Measurements from ENCODE around the gene AXIN2.

AXIN2 gene, protein sequence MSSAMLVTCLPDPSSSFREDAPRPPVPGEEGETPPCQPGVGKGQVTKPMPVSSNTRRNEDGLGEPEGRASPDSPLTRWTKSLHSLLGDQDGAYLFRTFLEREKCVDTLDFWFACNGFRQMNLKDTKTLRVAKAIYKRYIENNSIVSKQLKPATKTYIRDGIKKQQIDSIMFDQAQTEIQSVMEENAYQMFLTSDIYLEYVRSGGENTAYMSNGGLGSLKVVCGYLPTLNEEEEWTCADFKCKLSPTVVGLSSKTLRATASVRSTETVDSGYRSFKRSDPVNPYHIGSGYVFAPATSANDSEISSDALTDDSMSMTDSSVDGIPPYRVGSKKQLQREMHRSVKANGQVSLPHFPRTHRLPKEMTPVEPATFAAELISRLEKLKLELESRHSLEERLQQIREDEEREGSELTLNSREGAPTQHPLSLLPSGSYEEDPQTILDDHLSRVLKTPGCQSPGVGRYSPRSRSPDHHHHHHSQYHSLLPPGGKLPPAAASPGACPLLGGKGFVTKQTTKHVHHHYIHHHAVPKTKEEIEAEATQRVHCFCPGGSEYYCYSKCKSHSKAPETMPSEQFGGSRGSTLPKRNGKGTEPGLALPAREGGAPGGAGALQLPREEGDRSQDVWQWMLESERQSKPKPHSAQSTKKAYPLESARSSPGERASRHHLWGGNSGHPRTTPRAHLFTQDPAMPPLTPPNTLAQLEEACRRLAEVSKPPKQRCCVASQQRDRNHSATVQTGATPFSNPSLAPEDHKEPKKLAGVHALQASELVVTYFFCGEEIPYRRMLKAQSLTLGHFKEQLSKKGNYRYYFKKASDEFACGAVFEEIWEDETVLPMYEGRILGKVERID

DNA sequence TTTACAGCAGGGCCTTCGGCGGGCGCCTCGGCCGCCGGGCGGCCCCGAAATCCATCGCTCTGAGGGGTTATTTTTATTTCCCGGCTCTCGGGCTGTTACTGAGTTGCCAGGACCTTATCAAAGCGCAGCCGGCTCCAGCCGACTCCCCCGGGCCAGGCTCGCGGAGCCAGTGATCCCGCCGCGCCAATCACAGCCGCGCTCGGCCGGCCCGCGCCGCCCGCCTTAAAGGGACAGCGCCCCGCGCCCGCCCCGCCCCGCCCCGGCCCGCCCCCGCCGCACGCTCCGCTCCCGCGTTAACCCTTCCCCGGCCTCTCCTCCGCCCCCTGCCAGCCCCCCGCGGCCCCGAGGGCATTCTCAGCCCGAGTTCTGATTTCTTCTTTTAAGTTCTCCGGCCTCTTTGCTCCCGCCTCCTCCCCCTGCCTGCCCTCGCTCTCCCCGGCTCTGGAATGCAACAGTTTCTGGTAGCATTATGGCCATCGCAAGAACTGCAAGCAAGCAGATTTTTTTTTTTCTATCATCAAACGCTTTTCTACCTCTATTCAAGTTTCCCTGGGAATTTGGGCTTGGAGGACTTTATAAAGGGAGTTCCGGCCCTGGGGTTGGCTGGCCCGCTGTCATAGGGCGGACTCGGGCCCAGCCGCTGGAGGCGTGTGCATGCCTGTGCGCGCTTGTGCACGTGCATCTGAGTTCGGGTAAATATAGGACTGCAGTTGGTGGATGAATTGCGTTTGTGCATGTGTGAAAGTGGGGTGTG is at the start of gene AXIN2:
Gene AXIN2 (minus strand): TSS at position 197 of the 754 bp plus-strand sequence. CDS start 3,028 bp downstream, outside the sequence.
- DNase-seq = peak; percentile 92

DNA sequence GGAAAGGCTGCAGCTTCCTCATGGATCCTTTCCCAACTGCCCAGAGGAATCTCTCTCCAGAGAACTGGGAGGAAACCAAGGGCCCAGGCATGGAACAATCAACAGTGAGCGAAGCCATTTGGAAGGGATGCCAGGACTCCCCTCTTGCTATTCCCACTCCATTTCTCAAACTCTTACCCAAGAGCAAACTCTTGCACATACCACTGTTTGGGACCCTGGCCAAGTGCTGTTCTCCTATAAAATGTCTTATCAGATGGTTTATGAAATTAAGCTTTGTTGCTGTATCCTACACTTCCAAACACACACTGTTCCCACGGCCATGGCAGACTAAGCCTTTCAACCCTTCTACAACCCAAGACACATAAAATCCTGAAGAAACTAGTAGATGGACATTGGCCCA is 48.3 kb upstream of the AXIN2 start:
- DNase-seq = no peak

DNA sequence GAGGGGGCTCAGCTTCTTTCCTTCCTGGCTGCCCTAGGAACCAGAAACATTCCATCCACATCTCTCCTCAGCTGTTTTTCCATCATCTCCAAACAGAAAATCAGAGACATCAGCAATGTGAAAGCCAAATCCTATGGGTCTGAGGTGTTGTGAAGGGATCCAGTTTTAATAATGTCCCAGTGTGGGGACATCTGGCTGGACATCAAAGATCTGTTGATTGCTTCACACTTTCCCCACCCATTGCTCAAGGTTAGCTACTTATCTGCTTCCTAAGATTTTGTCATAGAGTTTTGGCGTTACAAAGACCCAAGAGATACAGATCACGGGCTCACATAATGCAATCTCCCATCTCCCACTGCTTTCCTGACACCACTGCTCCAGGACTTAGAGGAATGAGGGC is 47.8 kb upstream of the AXIN2 start:
- no peak for DNase-seq

DNA sequence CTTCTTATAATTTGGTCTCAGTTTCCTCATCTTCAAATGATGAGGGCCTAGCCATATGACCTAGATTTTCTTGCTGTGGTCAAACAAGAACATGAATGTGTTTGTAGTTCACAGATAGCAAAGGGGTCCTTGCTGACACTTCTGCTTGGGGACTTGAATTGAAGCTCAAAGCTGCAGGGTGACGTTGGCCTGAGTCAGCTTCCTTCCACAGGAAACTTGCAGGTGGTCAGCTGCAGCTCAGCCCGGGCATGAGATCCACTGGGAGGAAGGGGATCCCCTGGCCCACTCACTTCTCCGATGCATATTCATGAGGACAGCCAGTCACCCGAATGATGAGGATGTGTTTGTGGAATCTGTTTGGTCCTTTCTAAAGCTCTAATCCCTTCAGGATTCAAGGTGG is 42.6 kb upstream of the AXIN2 start:
- DNase-seq = no peak

DNA sequence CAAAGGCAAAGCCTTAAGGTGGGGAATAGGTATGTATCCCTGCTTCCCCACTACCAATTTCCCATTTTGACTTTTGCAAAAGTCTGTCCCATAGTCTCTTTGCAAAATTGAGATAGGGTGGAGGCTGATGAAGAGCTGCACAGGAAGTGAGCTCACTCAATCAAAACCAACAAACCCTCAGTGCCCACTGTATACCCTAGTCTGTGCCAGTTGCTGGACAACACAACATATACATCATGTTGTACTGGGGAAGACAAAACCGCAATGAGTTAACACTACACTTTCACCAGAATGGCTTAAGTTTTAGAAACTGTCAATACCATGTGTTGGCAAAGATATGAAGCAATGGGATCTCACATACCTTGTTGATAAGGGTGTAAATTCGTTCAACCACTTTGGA is 40.4 kb upstream of the AXIN2 start:
- DNase-seq = no peak

DNA sequence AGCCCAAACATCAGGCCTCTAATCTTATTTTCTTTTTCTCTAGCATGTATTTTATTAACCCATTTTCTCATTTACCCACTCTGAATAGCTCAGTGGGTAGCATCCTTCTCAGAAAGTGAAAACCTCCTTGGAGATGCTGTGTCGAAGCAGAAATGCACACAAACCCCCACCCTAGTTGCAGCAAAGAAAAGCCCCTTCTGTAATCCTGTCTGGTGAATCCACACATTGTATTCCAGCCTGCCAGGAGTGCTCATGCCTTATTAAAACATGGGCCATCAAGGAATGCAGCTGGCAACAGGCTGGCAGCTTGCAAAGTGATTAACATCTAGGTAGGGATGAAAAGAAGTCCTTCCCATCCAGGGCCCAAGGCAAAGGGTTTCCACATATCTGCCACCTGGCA is 39.7 kb upstream of the AXIN2 start:
- DNase-seq = no peak

DNA sequence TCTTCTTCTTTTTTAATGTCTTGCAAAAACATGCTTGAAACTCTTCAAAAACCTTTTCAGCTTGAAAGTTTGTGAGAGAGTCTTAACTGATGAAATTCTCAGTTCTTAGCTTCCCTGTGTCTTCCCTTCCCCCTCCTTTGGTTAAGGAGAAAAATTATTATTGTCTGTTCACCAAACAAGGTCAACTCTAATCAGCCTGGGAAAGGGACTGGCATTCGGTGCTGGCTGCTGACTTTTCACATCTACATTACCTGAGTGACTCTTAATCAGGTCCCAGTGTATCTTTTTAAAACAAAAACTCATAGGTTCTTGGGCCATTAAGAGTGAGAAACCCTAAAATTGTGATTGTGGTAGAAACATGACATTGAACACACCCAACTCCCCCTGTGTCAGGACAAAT is 39.1 kb upstream of the AXIN2 start:
- DNase-seq = no peak

DNA sequence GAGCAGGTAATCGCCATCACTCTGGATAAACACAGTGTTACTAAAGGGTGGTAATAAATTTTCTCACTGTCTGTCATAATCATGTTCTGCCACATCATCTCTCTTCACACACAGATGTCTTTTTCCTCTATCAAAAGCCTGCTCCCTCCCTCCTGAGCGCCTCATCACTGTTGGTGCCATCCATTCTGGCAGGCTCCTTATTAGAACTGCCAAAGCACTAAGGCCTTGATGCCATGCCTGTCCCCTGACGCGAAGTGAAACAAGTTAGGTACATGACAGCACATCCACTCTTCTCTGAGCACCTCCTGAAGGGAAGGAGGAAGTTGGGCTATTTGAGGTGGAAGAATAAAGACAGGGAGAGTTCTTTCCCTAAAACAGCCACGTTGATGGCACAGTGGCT is 38.2 kb upstream of the AXIN2 start:
- no peak for DNase-seq

DNA sequence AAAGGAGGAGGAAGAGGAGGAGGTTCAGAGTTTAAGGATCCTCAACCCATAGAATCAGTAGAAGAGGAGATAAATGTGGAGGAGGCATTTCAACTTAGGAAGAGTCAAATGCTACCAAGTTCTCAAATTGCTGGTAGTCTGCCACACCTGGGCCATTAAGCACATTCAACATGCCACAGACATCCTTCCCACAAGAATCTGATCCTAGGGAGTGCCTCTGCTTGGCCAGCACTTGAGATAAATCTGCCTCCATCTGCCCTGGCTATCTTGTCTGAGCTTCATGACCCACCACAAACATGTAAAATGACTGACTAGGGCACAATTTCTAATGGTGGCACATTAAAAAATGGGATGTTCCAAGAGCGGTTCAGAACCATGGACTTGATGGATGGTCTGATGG is 37.3 kb upstream of the AXIN2 start:
- DNase-seq = no peak

DNA sequence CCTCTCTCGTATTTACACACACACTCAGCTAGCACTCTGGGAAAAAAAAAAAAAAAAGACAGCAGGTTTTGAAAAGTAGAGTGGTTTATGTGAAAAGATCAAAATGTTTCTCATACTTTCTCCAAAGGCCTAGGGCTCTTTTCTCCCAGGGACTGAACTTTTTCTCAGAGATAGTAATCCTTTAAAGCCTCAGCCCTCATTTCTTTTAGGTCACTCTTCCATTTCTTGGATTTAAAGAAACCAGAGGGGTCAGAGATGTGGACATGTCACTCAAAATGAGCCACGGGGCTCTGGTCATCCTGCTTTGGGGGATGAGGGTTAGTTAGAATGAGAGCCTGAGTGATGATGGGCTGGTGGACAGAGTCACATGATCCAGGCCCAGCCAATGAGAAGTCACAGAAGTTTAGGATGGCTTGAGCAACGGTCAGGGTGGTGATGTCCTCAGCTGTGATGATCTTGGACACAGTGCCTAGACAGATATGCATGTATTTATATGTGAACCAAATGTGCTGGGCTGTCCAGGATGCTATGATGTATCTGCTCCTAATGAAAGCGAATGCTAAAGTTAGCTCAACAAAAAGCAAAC is 33.7 kb upstream of the AXIN2 start:
- no peak for DNase-seq

DNA sequence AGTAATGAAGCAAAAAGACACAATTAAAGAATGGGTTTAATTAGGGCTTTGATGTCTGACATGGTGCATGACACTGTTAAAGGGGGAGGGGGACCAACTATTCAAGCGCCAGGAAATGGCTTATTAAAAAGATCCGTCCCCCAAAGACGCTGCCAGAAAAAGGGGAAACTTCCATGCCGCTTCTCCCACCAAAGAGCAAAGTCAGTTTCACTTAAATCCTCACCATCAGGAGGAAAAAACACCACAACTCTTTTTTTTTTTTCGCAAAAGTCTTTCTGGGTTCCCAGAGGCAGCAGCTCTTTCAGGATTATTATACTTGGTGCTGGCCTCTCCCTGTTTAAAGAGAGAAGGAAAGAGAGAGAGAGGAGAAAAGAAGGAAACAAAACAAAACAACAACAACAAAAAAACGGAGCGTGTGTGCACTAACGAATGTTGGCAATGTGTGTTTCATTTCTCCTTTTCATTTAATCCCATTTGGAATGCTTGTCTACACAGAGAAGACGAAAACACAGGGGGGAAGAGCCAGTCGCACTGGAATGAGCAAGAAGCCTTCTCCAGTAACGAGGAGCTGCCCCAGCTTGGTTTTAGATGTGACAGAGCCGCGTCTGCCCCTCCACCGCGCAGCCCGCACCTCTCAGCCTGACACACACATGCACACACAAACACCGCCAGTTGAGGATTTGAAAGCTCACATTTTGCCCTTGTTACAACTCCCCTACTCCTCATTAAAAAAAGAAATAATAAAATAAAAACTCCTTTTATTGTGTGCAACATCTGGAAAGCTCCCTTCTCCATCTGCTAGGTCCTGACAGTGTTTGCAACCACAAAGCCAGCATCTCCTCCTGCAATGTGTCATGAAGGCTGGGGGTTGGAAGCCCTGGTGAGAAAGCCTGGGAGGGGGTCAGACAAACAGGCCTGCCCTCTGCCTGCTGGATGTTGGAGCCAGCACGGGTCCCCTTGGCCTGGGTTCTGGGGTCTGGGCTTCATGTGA is 32.7 kb upstream of the AXIN2 start:
- DNase-seq = peak; percentile 38

DNA sequence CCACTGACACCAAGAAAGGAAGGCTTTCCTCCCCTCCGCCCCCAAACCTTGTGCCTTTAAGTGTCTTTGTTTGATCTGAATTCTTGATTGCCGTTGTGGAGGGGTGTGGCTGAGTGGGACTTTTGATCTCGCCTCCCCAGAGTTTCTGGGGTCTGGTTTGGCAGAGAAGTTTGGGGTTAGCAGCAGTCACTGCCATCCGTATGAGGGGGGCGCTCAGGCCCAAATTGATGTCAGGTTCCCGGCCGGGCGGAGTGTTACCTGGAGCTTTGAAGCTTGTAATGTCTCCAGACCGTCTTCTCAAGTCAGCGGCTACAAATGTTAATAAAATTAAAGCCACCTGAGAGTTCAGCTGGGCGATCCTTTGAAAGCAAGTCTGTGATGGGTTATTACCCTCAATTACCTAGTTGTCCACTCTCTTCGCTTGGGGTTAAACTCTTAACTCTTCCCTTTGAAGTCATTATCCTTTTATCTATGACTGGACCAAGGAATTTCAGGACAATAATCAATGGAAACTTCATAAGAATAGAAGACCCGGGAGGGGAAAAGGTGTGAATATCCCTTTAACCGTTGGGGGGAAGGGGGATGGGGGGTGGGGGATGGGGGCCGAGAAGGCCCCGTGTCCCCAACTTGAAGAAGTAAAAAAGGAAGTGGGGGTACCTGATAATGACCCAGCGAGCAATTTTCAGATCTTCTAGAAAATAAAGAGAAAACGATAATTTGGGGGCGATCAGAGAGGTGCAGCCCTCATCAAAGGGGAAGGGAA is 31.8 kb upstream of the AXIN2 start:
- DNase-seq = peak; percentile 19

DNA sequence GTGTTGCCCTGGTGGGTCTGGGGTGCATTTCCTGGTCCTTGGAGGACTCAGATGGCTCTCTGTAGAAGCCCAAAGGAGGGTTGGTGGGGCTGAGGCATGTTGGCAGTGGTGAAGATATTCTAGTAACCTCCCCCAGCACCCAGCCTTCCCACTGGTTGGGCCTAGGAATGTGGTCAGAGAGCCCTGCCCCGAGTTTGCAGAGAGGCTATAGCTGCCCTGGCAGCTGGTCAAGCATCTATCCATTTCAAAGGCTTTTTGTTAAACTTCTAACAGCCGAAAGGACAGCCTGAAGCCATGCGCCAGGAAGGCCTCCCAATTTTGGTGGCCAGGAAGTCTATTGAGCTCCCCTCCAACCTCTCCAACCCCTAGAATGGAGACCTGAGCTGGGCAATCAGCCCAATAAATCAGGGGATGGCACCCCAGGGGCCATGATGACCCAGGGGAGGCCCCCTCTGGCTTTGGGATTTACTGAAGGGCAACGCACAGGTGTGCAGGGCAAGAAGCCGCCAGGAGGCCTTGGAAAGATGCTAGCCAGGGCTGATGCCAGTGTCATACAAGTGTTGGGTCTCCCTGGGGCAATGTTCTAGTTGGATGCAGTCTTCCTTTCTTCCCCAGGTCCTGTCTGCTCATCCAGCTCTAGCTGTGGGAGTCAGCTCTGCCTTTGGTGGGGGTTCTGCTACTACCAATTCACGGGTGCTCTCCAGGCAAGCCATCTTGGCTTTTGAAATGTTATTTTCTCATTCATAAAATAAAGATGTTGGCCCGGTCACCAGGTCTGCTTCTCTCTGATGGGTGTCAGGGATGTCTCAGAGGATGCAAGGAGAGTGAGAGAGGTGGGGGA is 30.9 kb upstream of the AXIN2 start:
- DNase-seq = no peak

DNA sequence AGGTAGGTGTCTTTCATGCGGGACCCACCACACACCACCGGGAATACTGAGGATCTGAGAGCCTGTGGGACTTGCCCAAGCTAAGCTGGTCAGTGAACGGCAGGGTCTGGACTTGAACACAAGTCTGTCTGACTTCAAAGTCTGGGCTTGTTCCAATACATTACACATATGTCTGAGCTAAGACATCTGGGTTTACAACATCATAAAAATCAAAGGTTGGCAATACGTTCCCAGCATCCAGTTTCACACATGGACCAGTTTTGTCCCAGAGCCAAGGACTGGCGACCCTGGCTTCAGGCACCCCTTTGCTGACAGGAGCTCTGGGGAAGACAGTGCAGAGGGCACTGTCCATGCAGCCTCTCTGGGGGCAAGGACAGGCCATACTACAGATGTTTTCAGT is 27.9 kb upstream of the AXIN2 start:
- no peak for DNase-seq

DNA sequence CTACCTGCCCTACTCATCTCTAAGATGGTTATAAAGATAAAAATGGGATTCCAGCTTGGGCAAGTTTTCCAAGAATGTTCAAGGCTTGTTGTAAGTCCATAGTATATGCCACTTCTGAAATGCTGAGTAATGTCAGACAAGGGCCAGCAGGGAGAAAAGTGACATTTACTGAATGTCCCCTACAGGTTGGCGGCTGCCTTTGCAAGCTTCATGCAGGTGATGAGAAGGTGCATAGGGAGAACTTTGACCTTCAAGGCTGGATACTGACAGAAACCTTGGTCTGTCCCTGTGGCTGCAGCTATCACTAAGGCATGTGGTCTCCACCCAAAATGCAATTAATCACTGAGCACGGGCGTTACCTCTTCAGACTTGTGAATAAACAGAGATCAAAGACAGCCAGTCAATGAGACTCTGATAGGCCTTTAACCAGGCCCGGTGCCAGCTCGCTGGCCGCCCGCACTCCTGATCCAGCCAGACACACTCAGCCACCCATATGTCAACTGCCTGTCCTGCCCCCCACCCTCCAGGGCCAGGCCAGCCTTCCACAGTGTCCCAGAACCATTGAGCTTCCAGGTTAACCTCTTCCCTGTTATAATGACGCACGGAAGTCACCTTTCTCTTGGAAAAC is 26.8 kb upstream of the AXIN2 start:
- DNase-seq = no peak

DNA sequence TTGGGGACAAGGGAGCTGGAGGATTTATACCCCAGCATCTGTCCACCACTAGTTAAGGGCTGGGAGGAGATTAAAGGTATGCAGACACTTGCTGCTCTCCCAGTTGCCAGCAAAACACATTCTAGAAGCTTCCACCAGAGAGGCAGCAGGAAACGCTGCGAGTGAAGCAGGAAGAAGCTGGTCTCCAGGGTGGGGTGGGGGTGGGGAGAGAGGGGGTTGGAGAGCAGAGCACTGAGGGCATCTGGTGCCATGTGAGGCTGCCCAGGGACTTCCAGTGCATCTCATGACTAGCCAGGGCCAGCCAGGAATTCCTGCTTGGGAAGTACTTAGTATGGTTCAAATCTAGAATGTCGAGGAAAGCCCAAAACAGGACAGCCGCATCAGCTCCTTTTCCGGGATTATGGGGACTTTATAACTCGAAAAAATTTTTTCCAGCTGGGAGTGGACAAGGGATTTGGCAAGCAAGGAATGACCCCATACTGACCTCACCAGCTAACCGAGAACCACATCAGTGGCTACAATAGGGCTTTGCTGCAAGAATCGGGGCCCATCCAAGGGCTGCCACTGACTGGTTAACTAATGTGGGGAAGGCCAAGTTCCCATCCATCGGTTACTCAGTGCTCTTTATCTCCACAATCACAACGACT is 26.2 kb upstream of the AXIN2 start:
- DNase-seq = no peak

DNA sequence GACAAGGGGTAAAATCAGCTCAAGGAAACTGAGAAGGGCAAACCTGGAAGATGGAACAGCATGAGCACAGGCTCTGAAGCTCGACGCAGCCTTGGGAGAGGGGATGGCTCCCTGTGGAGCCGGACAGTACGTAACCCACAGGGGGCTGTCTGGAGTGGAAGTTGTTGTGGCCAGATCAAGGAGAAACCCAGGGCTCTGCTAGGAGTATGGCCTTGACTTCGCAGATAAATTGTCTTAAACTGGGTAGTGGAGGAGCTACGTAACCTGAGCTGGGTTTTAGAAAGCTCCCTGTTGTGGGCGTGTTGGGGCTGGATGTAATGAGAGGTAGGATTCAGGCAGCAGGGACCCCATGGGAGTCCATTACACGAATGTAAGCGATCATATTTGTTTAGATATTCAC is 25.5 kb upstream of the AXIN2 start:
- no peak for DNase-seq

DNA sequence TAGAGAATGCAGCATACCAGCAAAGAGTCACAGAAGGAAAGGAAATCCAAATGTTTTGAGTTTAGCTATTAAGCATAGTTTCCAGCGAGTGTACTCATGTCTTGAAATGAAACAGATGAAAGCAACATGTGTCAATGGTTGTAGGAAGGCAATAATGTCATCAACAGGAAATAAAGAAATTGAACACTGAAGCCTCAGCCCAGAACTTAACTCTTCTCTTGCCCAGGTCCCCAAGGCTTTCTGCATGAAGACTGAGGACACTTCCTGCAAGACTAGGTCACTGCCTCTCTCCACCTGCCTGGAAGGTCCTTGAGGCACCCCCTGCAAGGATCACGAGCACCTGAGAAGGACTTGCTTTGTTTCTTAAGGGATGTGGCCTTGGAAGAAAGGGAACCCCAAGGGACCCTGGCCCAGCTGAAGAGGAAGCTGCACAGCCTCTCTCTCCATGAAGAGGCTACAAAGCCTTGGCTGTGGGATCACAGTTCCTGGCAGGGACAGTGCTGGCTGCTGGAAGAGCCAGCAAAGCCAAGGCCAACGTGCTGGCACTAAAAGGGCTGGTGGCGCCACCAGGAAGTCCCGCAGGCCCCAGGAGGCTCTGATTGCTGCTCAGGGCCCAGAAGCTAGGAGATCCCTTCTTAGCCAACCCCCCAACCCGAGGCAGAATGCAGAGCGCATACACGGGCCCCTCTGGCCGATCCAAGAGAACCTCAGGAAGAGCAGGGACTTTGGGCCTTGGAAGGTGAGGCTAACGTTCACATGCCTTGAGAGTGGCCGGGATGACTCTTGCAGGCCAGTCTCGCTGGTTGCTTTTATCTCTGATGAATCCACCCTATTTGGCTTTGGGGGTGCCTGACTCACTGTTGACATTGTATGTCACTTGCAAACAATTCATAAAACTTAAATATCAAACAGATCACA is 23.4 kb upstream of the AXIN2 start:
- no peak for DNase-seq

Measured in CD4-positive, alpha-beta T cell treated with Interleukin-17A for 4 hours (primary cell).